ENCODE measurements around the gene EME2. TPM values are rescaled to one million over a fixed set of nuclear protein-coding genes. Genes with fewer than 3 reads are reported as not detected.

EME2 gene
- total and polyA plus RNA-seq, 2 donors, result 6.3 to 8.1 TPM

GRCh38 chr16:1740234-1740633 is 32.4 kb upstream of the EME2 start:
- 97% methylated on average over 33 of the region's 33 CpGs for WGBS
- Histone ChIP-seq H3K36me3 (ENCODE audit: insufficient read depth) (peaks cover 2% of the 10 kb centered on the region), H3K27ac (ENCODE audit: low read depth) (no peak overlapping the region), H3K4me1 (ENCODE audit: insufficient read depth) (no peaks in the 10 kb centered on the region), H3K4me3 (ENCODE audit: low read depth, low read length) (no peak overlapping the region)
- no peak for DNase-seq (ENCODE audit: extremely low spot score)

- DNase-seq (ENCODE audit: extremely low spot score), result no peak
- Histone ChIP-seq H3K27ac (ENCODE audit: low read depth) (no peak overlapping the region), H3K36me3 (ENCODE audit: insufficient read depth) (peaks cover 2% of the 10 kb centered on the region), H3K4me3 (ENCODE audit: low read depth, low read length) (no peak overlapping the region), H3K4me1 (ENCODE audit: insufficient read depth) (no peaks in the 10 kb centered on the region)
- WGBS, result 93% methylated on average over 30 of the region's 30 CpGs
Observed at GRCh38 chr16:1740781-1741490, 31.7 kb upstream of the EME2 start.

- DNase-seq (ENCODE audit: extremely low spot score), result no peak
- H3K4me1 ChIP-seq (ENCODE audit: insufficient read depth), result no peaks in the 10 kb centered on the region
- H3K36me3 ChIP-seq (ENCODE audit: insufficient read depth), result peaks cover 2% of the 10 kb centered on the region
- H3K27ac ChIP-seq (ENCODE audit: low read depth), result no peak overlapping the region
- H3K4me3 ChIP-seq (ENCODE audit: low read depth, low read length), result no peak overlapping the region
- 92% methylated on average over 19 of the region's 19 CpGs for WGBS
Observed at GRCh38 chr16:1741553-1742165, 31.0 kb upstream of the EME2 start.

- no peaks in the 10 kb centered on the region for H3K4me1 ChIP-seq (ENCODE audit: insufficient read depth)
- H3K27ac ChIP-seq (ENCODE audit: low read depth), result no peak overlapping the region
- 89% methylated on average over 32 of the region's 32 CpGs for WGBS
- no peak for DNase-seq (ENCODE audit: extremely low spot score)
- no peak overlapping the region for H3K4me3 ChIP-seq (ENCODE audit: low read depth, low read length)
- peaks cover 5% of the 10 kb centered on the region for H3K36me3 ChIP-seq (ENCODE audit: insufficient read depth)
Observed at GRCh38 chr16:1743376-1744337, 29.0 kb upstream of the EME2 start.

GRCh38 chr16:1744338-1744840 is 28.2 kb upstream of the EME2 start:
- H3K36me3 ChIP-seq (ENCODE audit: insufficient read depth), result peaks cover 5% of the 10 kb centered on the region
- H3K4me3 ChIP-seq (ENCODE audit: low read depth, low read length), result no peak overlapping the region
- 91% methylated on average over 24 of the region's 24 CpGs for WGBS
- no peaks in the 10 kb centered on the region for H3K4me1 ChIP-seq (ENCODE audit: insufficient read depth)
- DNase-seq (ENCODE audit: extremely low spot score), result no peak
- H3K27ac ChIP-seq (ENCODE audit: low read depth), result no peak overlapping the region

GRCh38 chr16:1745181-1745899 is 27.3 kb upstream of the EME2 start:
- Histone ChIP-seq H3K27ac (ENCODE audit: low read depth) (no peak overlapping the region), H3K4me3 (ENCODE audit: low read depth, low read length) (no peak overlapping the region), H3K4me1 (ENCODE audit: insufficient read depth) (no peaks in the 10 kb centered on the region), H3K36me3 (ENCODE audit: insufficient read depth) (peaks cover 5% of the 10 kb centered on the region)
- WGBS, result 86% methylated on average over 25 of the region's 25 CpGs
- DNase-seq (ENCODE audit: extremely low spot score), result no peak

GRCh38 chr16:1745900-1746692 is 26.5 kb upstream of the EME2 start:
- DNase-seq (ENCODE audit: extremely low spot score), result no peak
- no peaks in the 10 kb centered on the region for H3K4me1 ChIP-seq (ENCODE audit: insufficient read depth)
- H3K27ac ChIP-seq (ENCODE audit: low read depth), result no peak overlapping the region
- peaks cover 4% of the 10 kb centered on the region for H3K36me3 ChIP-seq (ENCODE audit: insufficient read depth)
- H3K4me3 ChIP-seq (ENCODE audit: low read depth, low read length), result no peak overlapping the region
- 91% methylated on average over 29 of the region's 29 CpGs for WGBS

- Histone ChIP-seq H3K27ac (ENCODE audit: low read depth) (no peak overlapping the region), H3K36me3 (ENCODE audit: insufficient read depth) (peaks cover 4% of the 10 kb centered on the region), H3K4me3 (ENCODE audit: low read depth, low read length) (no peak overlapping the region), H3K4me1 (ENCODE audit: insufficient read depth) (no peaks in the 10 kb centered on the region)
- 92% methylated on average over 31 of the region's 31 CpGs for WGBS
- DNase-seq (ENCODE audit: extremely low spot score), result no peak
Observed at GRCh38 chr16:1746693-1747195, 25.9 kb upstream of the EME2 start.

- 86% methylated on average over 11 of the region's 11 CpGs for WGBS
- peaks cover 4% of the 10 kb centered on the region for H3K36me3 ChIP-seq (ENCODE audit: insufficient read depth)
- H3K4me1 ChIP-seq (ENCODE audit: insufficient read depth), result no peaks in the 10 kb centered on the region
Observed at GRCh38 chr16:1747934-1748333, 24.7 kb upstream of the EME2 start.

GRCh38 chr16:1749152-1750117 is 23.2 kb upstream of the EME2 start:
- Histone ChIP-seq H3K4me1 (ENCODE audit: insufficient read depth) (no peaks in the 10 kb centered on the region), H3K4me3 (ENCODE audit: low read depth, low read length) (no peak overlapping the region), H3K27ac (ENCODE audit: low read depth) (no peak overlapping the region), H3K36me3 (ENCODE audit: insufficient read depth) (peaks cover 4% of the 10 kb centered on the region)
- 95% methylated on average over 29 of the region's 29 CpGs for WGBS
- DNase-seq (ENCODE audit: extremely low spot score), result no peak

More at GRCh38 chr16:1747934-1748333, 24.7 kb upstream of the EME2 start:
- DNase-seq (ENCODE audit: extremely low spot score), result no peak
- Histone ChIP-seq H3K4me3 (ENCODE audit: low read depth, low read length) (no peak overlapping the region), H3K27ac (ENCODE audit: low read depth) (no peak overlapping the region)

- H3K4me3 ChIP-seq (ENCODE audit: low read depth, low read length), result no peak overlapping the region
- DNase-seq (ENCODE audit: extremely low spot score), result no peak
- H3K27ac ChIP-seq (ENCODE audit: low read depth), result no peak overlapping the region
- WGBS, result 97% methylated on average over 16 of the region's 16 CpGs
- no peaks in the 10 kb centered on the region for H3K4me1 ChIP-seq (ENCODE audit: insufficient read depth)
- peaks cover 4% of the 10 kb centered on the region for H3K36me3 ChIP-seq (ENCODE audit: insufficient read depth)
Observed at GRCh38 chr16:1751946-1752345, 20.7 kb upstream of the EME2 start.

Measured in urinary bladder (tissue), 4 donors.